GM19452 (cell line): ENCODE results near the gene PROK1.
"Not testable (repeated sequence)": the region's sequence is repeated elsewhere in the genome, so short reads cannot be mapped to it uniquely, and the experiment has no call there.

ENCODE experiments used
- ATAC-seq: cut with Tn5 transposase; IDR thresholded peaks from one replicate; pipeline ENCODE4 v1.9.1; 2021; ENCODE audit not compliant: unreplicated experiment

PROK1 gene

DNA sequence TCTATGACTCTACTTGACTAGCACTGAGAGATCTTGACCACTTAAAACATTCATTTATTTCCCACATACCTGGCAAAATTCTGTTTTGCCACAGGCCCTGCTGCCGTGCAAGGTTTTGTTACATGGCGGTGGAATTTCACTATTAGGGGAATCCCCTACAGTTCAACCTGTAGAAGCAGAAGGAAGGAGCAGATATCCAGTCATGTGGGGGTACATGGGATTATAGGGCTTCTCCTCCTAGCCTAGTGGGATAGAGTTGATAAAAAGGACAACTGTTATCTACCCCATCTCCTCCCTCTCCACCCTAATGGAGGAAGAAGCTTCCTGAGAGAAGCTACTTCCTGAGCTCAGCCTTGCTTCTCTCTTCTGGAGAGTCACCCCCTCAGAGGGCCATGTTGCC is 17.7 kb upstream of the PROK1 start:
- no peak for ATAC-seq

- no peak for ATAC-seq
Observed at GRCh38 chr1:110433803-110434202, 17.1 kb upstream of the PROK1 start.

GRCh38 chr1:110434946-110435345 is 16.0 kb upstream of the PROK1 start:
- no peak for ATAC-seq

DNA sequence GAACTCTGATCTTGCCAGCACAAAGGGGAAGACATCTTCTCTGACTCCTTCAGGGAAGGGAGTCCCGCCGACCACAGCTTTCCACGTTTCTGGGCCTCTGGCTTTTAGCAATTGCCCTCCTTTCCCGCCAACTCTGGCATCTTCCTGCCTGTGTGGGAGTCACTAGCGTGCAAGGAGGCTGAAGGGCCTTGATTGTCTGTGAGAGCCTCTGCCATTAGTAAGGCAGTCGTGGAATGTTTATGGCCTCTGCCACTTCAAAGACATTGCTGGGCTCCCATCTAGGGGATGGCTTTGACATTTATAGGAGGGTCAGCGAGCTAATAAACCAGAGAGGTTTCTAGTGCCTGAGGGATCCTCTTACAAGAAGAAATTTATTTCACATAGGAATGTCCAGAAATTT is 14.3 kb upstream of the PROK1 start:
- no peak for ATAC-seq

- not testable (repeated sequence) for ATAC-seq
Observed at GRCh38 chr1:110437645-110438299, 13.2 kb upstream of the PROK1 start.

GRCh38 chr1:110438893-110439292 is 12.1 kb upstream of the PROK1 start:
- ATAC-seq, result no peak

DNA sequence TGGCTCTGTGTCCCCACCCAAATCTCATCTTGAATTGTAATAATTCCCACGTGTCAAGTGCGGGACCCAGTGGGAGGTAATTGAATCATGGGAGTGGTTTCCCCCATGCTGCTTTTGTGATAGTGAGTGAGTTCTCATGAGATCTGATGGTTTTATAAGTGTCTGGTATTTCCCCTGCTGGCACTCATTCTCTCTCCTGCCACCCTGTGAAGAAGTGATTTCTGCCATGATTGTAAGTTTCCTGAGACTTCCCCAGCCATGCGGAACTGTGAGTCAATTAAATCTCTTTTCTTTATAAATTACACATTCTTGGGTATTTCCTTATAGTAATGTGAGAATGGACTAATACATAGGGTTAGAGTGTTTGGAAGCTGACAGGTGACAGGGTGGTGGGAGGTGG is 11.1 kb upstream of the PROK1 start:
- not testable (repeated sequence) for ATAC-seq

DNA sequence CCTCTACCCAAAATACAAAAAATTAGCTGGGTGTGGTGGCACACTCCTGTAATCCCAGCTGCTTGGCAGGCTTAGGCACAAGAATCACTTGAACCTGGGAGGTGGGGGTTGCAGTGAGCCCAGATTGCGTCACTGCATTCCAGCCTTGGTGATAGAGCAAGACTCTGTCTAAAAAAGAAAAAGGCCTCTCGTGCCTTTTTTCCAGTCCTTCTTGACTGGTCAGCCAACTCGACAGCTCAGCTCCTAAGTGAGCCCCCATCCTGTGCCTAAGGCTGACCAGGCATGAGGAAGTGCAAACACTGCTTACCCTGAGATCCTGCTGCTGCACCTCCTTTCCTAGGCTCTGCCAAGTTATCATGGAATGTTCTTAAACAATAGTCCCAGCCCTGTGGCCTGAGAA is 10.1 kb upstream of the PROK1 start:
- no peak for ATAC-seq

- ATAC-seq, result no peak
Observed at GRCh38 chr1:110441888-110442287, 9.1 kb upstream of the PROK1 start.

GRCh38 chr1:110443451-110443850 is 7.5 kb upstream of the PROK1 start:
- ATAC-seq, result no peak

DNA sequence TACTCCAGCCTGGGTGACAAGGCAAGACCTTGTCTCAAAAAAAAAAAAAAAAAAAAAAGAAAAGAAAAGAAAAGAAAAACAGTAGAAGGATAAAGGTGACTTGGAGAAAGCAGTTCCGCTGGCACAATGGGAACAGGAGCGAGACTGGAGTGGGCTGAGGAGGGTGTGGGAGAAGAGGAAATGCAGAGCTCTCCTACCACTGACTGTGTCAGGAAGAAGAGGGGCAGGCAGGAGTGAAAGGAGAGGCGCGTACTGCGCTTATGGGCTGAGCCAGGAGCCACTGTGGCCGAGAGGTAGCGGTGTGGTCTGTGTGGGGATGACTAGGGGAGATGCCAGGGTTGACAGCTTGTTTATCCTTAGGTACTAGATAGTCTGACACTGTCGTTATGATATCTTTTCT is 6.4 kb upstream of the PROK1 start:
- no peak for ATAC-seq

GRCh38 chr1:110449661-110450651 is 993 bp upstream of the PROK1 start:
- ATAC-seq, result no peak

DNA sequence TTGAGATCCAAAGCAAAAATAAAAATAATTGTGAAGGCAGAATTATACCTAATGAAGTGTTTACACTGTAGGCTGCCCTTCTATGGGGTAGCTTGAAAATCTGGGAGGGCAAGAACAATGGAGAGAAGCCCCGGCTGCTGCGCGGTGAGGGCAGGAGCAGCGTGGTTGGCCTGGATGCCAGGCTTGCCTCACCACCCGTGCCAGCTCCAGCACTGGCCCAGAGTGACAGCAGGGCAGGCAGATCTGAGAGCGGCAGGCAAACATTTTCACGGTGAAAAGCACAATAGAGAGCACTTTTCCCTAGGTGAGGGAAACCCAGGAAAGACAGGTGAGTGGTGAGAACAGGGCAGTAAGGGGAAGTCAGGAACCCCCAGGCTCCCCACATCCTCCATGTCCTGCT is 1.4 kb downstream of the PROK1 start:
- ATAC-seq, result no peak

- ATAC-seq, result no peak
Observed at GRCh38 chr1:110453829-110454228, 2.9 kb downstream of the PROK1 start.

DNA sequence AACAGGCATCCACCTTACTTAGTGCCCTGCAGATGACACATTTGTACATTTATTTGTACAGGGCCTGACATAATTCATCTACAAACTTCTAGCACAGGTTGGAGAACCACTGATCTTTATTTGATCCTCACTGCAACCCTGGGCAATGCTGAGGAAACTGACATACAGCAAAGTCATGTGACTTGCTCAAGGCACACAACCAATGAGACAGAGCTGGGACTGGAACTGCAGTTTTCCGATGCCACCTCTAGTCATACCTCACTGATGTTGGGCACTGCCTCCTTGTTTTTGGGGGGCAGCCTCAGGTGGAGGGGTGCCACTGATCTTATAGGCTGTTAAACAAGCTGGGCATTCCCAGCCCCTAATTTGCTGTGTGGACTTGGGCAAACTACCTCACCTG is 3.4 kb downstream of the PROK1 start:
- ATAC-seq, result no peak

GRCh38 chr1:110455151-110455550 is 4.2 kb downstream of the PROK1 start:
- no peak for ATAC-seq

- ATAC-seq, result no peak
Observed at GRCh38 chr1:110457206-110457605, 6.3 kb downstream of the PROK1 start.

DNA sequence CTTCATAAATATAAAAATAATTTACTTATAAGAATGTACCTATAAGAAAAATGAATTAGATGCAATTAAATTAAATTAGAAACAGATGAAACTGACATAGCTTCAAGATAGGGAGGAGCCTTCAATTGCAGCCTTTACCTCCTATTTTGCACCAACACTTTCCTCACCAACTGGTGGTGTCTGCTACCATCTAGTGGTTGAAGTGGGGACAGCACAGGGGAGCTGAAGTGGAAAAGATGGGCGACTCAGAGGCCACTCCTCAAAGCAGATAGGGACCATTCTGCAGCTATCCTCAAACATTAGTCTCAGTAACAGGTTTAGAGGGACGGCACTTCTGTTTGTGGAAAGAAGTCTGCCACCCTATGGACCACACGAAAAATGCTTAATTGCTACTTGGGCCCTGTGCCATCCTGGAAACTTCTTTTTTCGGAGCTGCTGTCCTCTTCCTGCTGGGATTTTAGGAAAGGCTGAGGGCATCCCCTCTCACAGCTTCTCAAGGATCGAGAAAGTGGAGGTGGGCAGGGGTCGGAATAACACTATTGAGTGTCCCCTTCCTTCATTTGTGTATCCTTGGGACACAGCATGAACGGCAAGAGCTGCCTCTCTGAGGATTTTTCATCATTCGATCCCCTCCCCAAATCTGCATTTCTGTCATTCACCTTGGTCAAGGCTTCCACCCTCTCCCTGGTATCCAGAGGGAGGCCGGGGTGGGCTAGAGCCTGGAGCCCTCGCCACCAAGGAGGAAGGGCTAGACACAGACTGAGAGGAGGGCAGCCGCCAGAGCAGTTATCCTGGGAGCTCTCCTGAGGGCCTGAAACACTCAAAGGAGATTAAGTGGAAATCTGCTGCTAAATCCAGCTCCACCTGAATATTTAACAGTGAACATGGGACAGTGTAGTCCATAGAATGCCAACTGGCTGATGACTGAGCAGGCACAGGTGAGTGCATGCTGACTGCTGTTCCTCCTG is 9.6 kb downstream of the PROK1 start:
- no peak for ATAC-seq

GRCh38 chr1:110462093-110462492 is 11.1 kb downstream of the PROK1 start:
- ATAC-seq, result no peak

DNA sequence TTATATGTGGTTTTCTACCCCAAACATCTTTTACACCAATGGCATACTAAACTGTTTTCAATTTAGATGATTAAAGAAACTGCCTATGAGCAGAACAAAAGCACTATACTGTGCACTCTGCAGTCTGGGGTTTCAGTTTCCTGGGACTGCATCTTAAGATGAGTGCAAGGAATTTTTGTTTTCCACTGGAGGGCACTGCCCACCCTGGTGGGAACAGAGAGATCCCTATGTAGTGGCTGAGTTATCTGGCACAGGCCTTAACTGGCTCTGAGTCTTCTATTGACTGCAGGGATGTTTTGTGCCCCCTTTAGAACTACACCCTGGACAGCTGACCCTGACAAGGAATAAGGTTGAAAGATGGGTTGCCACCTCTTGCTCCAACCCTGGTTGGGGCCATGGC is 12.0 kb downstream of the PROK1 start:
- no peak for ATAC-seq

- ATAC-seq, result no peak
Observed at GRCh38 chr1:110463725-110464124, 12.8 kb downstream of the PROK1 start.
